GM18870 (cell line): ENCODE measurements around the gene PEAR1.

Experiments
- ATAC-seq: cut with Tn5 transposase; IDR thresholded peaks from one replicate; pipeline ENCODE4 v1.9.1; 2021; ENCODE audit warnings: moderate library complexity; ENCODE audit not compliant: unreplicated experiment

PEAR1 gene

DNA sequence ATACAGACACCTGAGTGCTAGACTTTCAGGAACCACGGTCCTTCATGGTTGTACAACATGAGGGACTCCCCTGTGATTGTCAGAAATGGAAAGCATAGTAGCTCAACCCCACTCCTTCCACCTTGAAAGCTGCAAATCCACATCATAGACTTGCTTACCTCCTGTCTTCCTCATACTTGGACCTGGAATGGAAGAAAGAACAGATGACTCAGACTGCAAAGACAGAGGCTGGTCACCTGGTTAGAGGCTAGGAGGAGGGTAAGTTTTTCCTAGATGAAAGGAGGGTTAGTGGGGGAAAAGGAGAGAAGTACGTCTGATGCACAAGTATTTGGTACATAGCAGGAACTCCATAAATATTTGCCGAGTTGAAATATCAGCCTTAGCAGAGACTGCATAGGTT lies 64.1 kb downstream of the PEAR1 start:
- no peak for ATAC-seq

DNA sequence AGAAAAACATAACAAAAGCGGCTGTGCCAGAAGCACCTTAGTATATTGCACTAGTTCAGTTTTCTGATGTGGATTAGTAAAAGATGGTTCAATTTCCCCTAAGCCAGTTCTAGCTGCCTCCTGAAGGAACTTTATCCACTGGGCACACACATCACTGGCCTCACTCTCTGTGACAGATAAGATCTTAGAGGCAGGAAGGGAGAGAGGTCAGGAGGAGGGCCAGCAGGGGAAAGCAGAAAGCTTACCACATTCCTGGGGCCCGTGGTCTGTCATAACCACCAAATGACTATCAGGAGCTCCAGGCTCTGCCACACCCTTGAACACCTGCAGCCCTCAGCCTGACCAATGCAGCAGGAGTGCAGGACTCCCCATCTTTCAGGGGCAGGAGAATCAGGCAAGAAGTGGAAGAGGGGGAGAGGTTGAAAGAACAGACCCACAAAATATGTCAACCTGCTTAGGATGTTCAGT lies 64.8 kb downstream of the PEAR1 start:
- ATAC-seq: no peak

DNA sequence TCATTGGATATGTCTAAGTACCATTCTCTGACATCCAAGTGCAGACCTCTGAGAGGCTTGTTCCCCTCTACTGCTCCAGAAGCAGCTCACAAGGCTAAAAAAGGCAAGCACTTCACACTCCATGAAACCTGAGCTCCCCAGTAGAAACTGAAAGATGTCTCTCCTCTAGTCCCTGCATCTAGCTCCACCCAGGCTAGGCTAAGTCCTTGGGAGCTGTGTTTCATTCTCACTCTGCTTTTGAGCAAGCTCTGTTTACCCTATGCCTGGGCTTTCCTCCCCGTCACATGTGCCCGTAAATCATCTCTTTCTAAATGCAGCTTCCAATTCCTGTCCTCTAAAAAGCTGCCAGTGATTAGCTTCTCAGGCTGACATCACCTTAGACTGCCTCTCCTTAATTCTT lies 65.9 kb downstream of the PEAR1 start:
- ATAC-seq: no peak

- ATAC-seq: no peak
Measured at GRCh38 chr1:156959925-156960324, 66.4 kb downstream of the PEAR1 start.

DNA sequence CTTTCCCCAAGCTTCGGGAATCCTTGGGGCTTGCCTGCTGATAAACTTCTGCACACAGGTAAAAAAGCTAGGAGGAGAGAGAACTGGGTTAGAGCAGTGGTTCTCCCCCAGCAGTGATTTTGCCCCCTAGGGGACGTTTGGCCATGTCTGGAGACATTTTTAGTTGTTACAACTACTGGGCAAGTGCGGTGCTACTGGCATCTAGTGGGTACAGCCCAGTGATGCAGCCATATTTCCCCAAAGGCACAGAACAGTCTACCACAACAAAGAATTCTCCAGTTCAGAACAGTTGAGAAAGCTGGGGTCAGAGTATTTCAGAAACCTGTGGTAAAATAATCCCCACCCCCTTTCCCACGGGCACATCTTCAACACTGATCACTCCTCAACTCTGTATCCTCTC lies 68.2 kb downstream of the PEAR1 start:
- no peak for ATAC-seq

- no peak for ATAC-seq
Measured at GRCh38 chr1:156963621-156964020, 70.1 kb downstream of the PEAR1 start.

DNA sequence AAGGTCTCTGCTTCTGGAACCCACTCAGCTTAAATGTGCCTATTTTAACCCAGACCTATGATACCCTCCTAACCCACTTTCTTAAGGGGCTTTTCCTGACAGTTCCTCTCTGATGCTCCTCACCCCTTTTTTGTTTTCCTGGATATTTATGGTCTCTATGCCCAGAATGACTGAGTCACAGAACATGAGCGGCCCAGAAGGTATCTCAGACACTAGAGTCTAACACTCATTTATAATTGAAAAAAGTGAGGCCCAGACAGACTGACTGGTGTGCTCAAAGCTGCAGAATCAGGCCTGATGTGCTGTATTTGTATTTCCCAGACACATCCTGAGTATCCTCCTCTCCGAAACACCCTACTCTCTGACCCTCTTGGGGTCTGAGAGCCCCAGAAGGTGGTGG lies 70.9 kb downstream of the PEAR1 start:
- ATAC-seq: no peak
